ENCODE measurements around the gene ZFHX3. TPM values are rescaled to one million over a fixed set of nuclear protein-coding genes. Genes with fewer than 3 reads are reported as not detected.
"Not testable (repeated sequence)": the region's sequence is repeated elsewhere in the genome, so short reads cannot be mapped to it uniquely, and the experiment has no call there.

ZFHX3 gene
- total RNA-seq, 1 donor from 2014 or later = 0.81 TPM

- intact Hi-C loops (cut with micrococcal nuclease) = no loop called here
These were observed 23.3 kb downstream of the ZFHX3 start for GRCh38 chr16:73024571-73025105.

GRCh38 chr16:73023752-73024570 lies 24.0 kb downstream of the ZFHX3 start:
- intact Hi-C loops (cut with micrococcal nuclease) = no loop called here

- intact Hi-C loops (cut with micrococcal nuclease) = no loop called here
These were observed 24.6 kb downstream of the ZFHX3 start for GRCh38 chr16:73023320-73023719.

GRCh38 chr16:73022534-73022933 lies 25.4 kb downstream of the ZFHX3 start:
- intact Hi-C loops (cut with micrococcal nuclease) = no loop called here

- intact Hi-C loops (cut with micrococcal nuclease) = no loop called here
These were observed 25.9 kb downstream of the ZFHX3 start for GRCh38 chr16:73021866-73022495.

- intact Hi-C loops (cut with micrococcal nuclease) = no loop called here
These were observed 27.5 kb downstream of the ZFHX3 start for GRCh38 chr16:73020409-73020884.

- intact Hi-C loops (cut with micrococcal nuclease) = no loop called here
These were observed 28.2 kb downstream of the ZFHX3 start for GRCh38 chr16:73019457-73020362.

GRCh38 chr16:73018821-73019456 lies 29.0 kb downstream of the ZFHX3 start:
- intact Hi-C loops (cut with micrococcal nuclease) = no loop called here

- intact Hi-C loops (cut with micrococcal nuclease) = no loop called here
These were observed 30.6 kb downstream of the ZFHX3 start for GRCh38 chr16:73017321-73017720.

- intact Hi-C loops (cut with micrococcal nuclease) = no loop called here
These were observed 31.5 kb downstream of the ZFHX3 start for GRCh38 chr16:73016488-73016830.

- intact Hi-C loops (cut with micrococcal nuclease) = no loop called here
These were observed 32.1 kb downstream of the ZFHX3 start for GRCh38 chr16:73015612-73016487.

GRCh38 chr16:73014768-73015167 lies 33.2 kb downstream of the ZFHX3 start:
- intact Hi-C loops (cut with micrococcal nuclease) = no loop called here

GRCh38 chr16:73013974-73014373 lies 34.0 kb downstream of the ZFHX3 start:
- intact Hi-C loops (cut with micrococcal nuclease) = no loop called here

- intact Hi-C loops (cut with micrococcal nuclease) = no loop called here
These were observed 35.6 kb downstream of the ZFHX3 start for GRCh38 chr16:73012341-73012740.

- intact Hi-C loops (cut with micrococcal nuclease) = no loop called here
These were observed 36.0 kb downstream of the ZFHX3 start for GRCh38 chr16:73011926-73012325.

- intact Hi-C loops (cut with micrococcal nuclease) = no loop called here
These were observed 37.7 kb downstream of the ZFHX3 start for GRCh38 chr16:73010150-73010676.

- intact Hi-C loops (cut with micrococcal nuclease) = not testable (repeated sequence)
These were observed 38.2 kb downstream of the ZFHX3 start for GRCh38 chr16:73009710-73010109.

- intact Hi-C loops (cut with micrococcal nuclease) = no loop called here
These were observed 41.9 kb downstream of the ZFHX3 start for GRCh38 chr16:73006026-73006425.

GRCh38 chr16:73002866-73003265 lies 45.1 kb downstream of the ZFHX3 start:
- intact Hi-C loops (cut with micrococcal nuclease) = no loop called here
